MCF 10A (cell line): ENCODE data around the gene RNF217. TPM values are rescaled to one million over a fixed set of nuclear protein-coding genes. Genes with fewer than 3 reads are reported as not detected.

Experiments
- BruUV-seq: library from RNA; stranded (reverse); fragments of 400-500 nt; replicated peaks from 2 replicates; lab custom pipeline; 2021; lab: Mats Ljungman, UMichigan
- CTCF ChIA-PET: fragments of 300-600 bp; sonication (Branson Sonifier 250); formaldehyde crosslinking; extraction: SDS; loops from one replicate; lab custom pipeline; 2021; ENCODE audit warnings: antibody characterized with exemption, inconsistent platforms; lab: Yijun Ruan, JAX
- POLR2A ChIA-PET: fragments of 300-600, 350-650 bp; sonication (Branson Sonifier 250); formaldehyde crosslinking; extraction: SDS; loops from one replicate; lab custom pipeline; 2020; ENCODE audit warnings: antibody characterized with exemption, inconsistent platforms; lab: Yijun Ruan, JAX
- DNase-seq: peaks from one replicate; pipeline ENCODE4 v3.0.0-alpha.2; 2018; ENCODE audit not compliant: unreplicated experiment
- H3K27ac Mint-ChIP-seq: one replicate; pipeline ENCODE4 v1.8.0; 2022; ENCODE audit warnings: mild to moderate bottlenecking, low read depth, mixed read lengths; ENCODE audit not compliant: unreplicated experiment
- H3K27me3 Mint-ChIP-seq: one replicate; pipeline ENCODE4 v1.8.0; 2022; ENCODE audit warnings: mixed read lengths; ENCODE audit not compliant: insufficient read depth, unreplicated experiment
- H3K36me3 Mint-ChIP-seq: one replicate; pipeline ENCODE4 v1.8.0; 2022; ENCODE audit warnings: mild to moderate bottlenecking, moderate library complexity, mixed read lengths; ENCODE audit not compliant: insufficient read depth, unreplicated experiment
- H3K4me1 Mint-ChIP-seq: one replicate; pipeline ENCODE4 v1.8.0; 2022; ENCODE audit warnings: mixed read lengths; ENCODE audit not compliant: insufficient read depth, unreplicated experiment
- H3K4me3 Mint-ChIP-seq: one replicate; pipeline ENCODE4 v1.8.0; 2022; ENCODE audit warnings: mild to moderate bottlenecking, moderate library complexity, mixed read lengths; ENCODE audit not compliant: unreplicated experiment
- H3K9me3 Mint-ChIP-seq: one replicate; pipeline ENCODE4 v1.8.0; 2022; ENCODE audit warnings: mixed read lengths; ENCODE audit not compliant: unreplicated experiment
- CTCF ChIP-seq: fragments of 200-600 bp; IDR thresholded peaks from one replicate; pipeline ENCODE4 v1.8.0; 2022; ENCODE audit warnings: antibody characterized with exemption, mild to moderate bottlenecking; ENCODE audit not compliant: unreplicated experiment
- intact Hi-C: fragments of 100-400 bp; cut with micrococcal nuclease; formaldehyde crosslinking; loops from 2 replicates; pipeline ENCODE4 v1.14.1; 2022
- total RNA-seq: library from RNA; stranded (reverse); gene quantifications from 2 replicates; pipeline ENCODE4 v1.2.3, GENCODE V29; 2022

RNF217 gene
- total RNA-seq, 1 experiment from 2014 or later: 24.8 TPM

GRCh38 chr6:124991764-124992295 is 29.6 kb downstream of the RNF217 start:
- TF ChIP-seq CTCF: no peak
- H3K27me3 Mint-ChIP-seq: no peaks in the 10 kb centered on the region
- H3K9me3 Mint-ChIP-seq: no peaks in the 10 kb centered on the region
- BruUV-seq: no TSS peak
- H3K4me1 Mint-ChIP-seq: peaks cover 24% of the 10 kb centered on the region
- no peaks in the 10 kb centered on the region for H3K36me3 Mint-ChIP-seq
- no peak overlapping the region for H3K4me3 Mint-ChIP-seq
- DNase-seq: no peak
- CTCF ChIA-PET: interaction anchor here (1.4 kb wide), 1 partner anchor 18 kb away, joined by 5 read pairs; no protein-coding TSS in a partner anchor
- POLR2A ChIA-PET: interaction anchor here (0.8 to 1.1 kb wide), 3 partner anchors 30 to 118 kb away, joined by 3 to 4 read pairs (median 3); no protein-coding TSS in a partner anchor
- intact Hi-C loops: no loop called here
- peak overlapping the region; percentile 59 for H3K27ac Mint-ChIP-seq

GRCh38 chr6:124993327-124993726 is 31.1 kb downstream of the RNF217 start:
- Mint-ChIP-seq H3K4me1 (peaks cover 27% of the 10 kb centered on the region), H3K9me3 (no peaks in the 10 kb centered on the region), H3K36me3 (no peaks in the 10 kb centered on the region), H3K27ac (peak overlapping the region; percentile 37), H3K4me3 (no peak overlapping the region), H3K27me3 (no peaks in the 10 kb centered on the region)
- ChIA-PET POLR2A (no interaction called here), CTCF (no interaction called here)
- no peak for DNase-seq
- no peak for TF ChIP-seq CTCF
- no TSS peak for BruUV-seq
- intact Hi-C loops: no loop called here

GRCh38 chr6:124994648-124995047 is 32.4 kb downstream of the RNF217 start:
- no peaks in the 10 kb centered on the region for H3K36me3 Mint-ChIP-seq
- no TSS peak for BruUV-seq
- no peak overlapping the region for H3K27ac Mint-ChIP-seq
- no peak for TF ChIP-seq CTCF
- intact Hi-C loops: loop anchor here (5.0 kb wide), 1 partner anchor 58 kb away; no protein-coding TSS in a partner anchor
- no peaks in the 10 kb centered on the region for H3K9me3 Mint-ChIP-seq
- CTCF ChIA-PET: interaction anchor here (0.6 to 0.7 kb wide), 3 partner anchors 11 to 315 kb away, joined by 3 to 4 read pairs (median 3); no protein-coding TSS in a partner anchor
- no peak for DNase-seq
- POLR2A ChIA-PET: interaction anchor here (1.1 to 2.6 kb wide), 6 partner anchors 8 to 31 kb away, joined by 3 to 17 read pairs (median 4); no protein-coding TSS in a partner anchor
- H3K4me1 Mint-ChIP-seq: peaks cover 32% of the 10 kb centered on the region
- no peak overlapping the region for H3K4me3 Mint-ChIP-seq
- H3K27me3 Mint-ChIP-seq: no peaks in the 10 kb centered on the region

- no peak for TF ChIP-seq CTCF
- no TSS peak for BruUV-seq
- H3K36me3 Mint-ChIP-seq: no peaks in the 10 kb centered on the region
- no peaks in the 10 kb centered on the region for H3K9me3 Mint-ChIP-seq
- intact Hi-C loops: loop anchor here (5.0 kb wide), 1 partner anchor 57 kb away; no protein-coding TSS in a partner anchor
- POLR2A ChIA-PET: interaction anchor here (0.6 to 2.6 kb wide), 7 partner anchors 8 to 113 kb away, joined by 3 to 17 read pairs (median 4); no protein-coding TSS in a partner anchor
- H3K4me1 Mint-ChIP-seq: peaks cover 32% of the 10 kb centered on the region
- no peak for DNase-seq
- CTCF ChIA-PET: interaction anchor here (0.5 to 0.7 kb wide), 3 partner anchors 24 to 957 kb away, joined by 3 read pairs; no protein-coding TSS in a partner anchor
- H3K27me3 Mint-ChIP-seq: no peaks in the 10 kb centered on the region
- no peak overlapping the region for H3K4me3 Mint-ChIP-seq
- no peak overlapping the region for H3K27ac Mint-ChIP-seq
These were observed 32.9 kb downstream of the RNF217 start for GRCh38 chr6:124995131-124995530.
